ENCODE data around the gene URGCP. TPM values are rescaled to one million over a fixed set of nuclear protein-coding genes. Genes with fewer than 3 reads are reported as not detected.

Gene URGCP
- total and polyA plus RNA-seq, 10 of the 15 experiments (the other 5 are each of a cell fraction or from before 2014, with no cell fraction given) = 2.0 to 29.7 (median 17.5) TPM

- no peak for TF ChIP-seq ZNF687 (IDR thresholded peaks at IDR 0.05)
Measured at GRCh38 chr7:43868681-43869005, 37.8 kb downstream of the URGCP start (continued).

- DNase-seq (ENCODE audit: low read depth, low spot score) (no peak), ATAC-seq (no peak), FAIRE-seq (no peak)
- Histone ChIP-seq H3K9me3 (replicated peaks; ENCODE audit: control insufficient read depth, insufficient read depth, low read length) (0 out of 3 replicates have a peak, but pooled peaks cover 1% of the 10 kb centered on the region), H3K4me2 (ENCODE audit: control insufficient read depth, insufficient read depth) (peak overlapping the region; percentile 58), H3K4me1 (ENCODE audit: control insufficient read depth, insufficient read depth, low read length) (peaks cover 7% of the 10 kb centered on the region), H3K27ac (ENCODE audit: control insufficient read depth, insufficient read depth) (peak overlapping the region; percentile 27; the same call in 1 of the 2 replicates), H4K20me1 (ENCODE audit: control insufficient read depth, insufficient read depth) (no peaks in the 10 kb centered on the region), H3K36me3 (ENCODE audit: control insufficient read depth in 2 of 2, insufficient read depth in 2 of 2, low read length in 1 of 2) (peaks cover 1 to 3% of the 10 kb centered on the region in 2 experiments; a peak in 2 of 4 replicates), H3K27me3 (replicated peaks in 1 of 2; ENCODE audit: control insufficient read depth in 2 of 2, insufficient read depth in 2 of 2, low read length in 1 of 2) (no peaks in the 10 kb centered on the region), H2AFZ (ENCODE audit: control insufficient read depth, low read depth, low read length) (no peak overlapping the region), H3K9ac (ENCODE audit: control insufficient read depth, insufficient read depth, low read length) (peak overlapping the region; percentile 68), H3K79me2 (ENCODE audit: control insufficient read depth, insufficient read depth, low read length) (peaks cover 3% of the 10 kb centered on the region; the same call in 1 of the 2 replicates), H3K4me3 (peak overlapping the region; percentile 92)
- ChIA-PET CTCF (interaction anchor here (1.2 kb wide), 1 partner anchor 286 kb away, joined by 4 read pairs; the partner anchor contains the start of gene STK17A), POLR2A (interaction anchor here (0.6 kb wide), 1 partner anchor 312 kb away, joined by 3 read pairs; no protein-coding TSS in a partner anchor), SMC1A (ENCODE audit: uncharacterized antibody, unreplicated experiment) (no interaction called here), RAD21 (ENCODE audit: unreplicated experiment) (interaction anchor here (0.7 to 1.4 kb wide), 3 partner anchors 29 to 992 kb away, joined by 3 to 6 read pairs (median 3); no protein-coding TSS in a partner anchor)
- in situ Hi-C loops (cut with MboI) = no loop called here
- no peak for TF ChIP-seq NR2C1 (IDR thresholded peaks at IDR 0.05)
- no peak for TF ChIP-seq POU2F2 (IDR thresholded peaks at IDR 0.05; ENCODE audit: borderline replicate concordance, low read depth, low read length)
- TF ChIP-seq ZNF274 (IDR thresholded peaks at IDR 0.05; ENCODE audit: insufficient read depth, insufficient read length) = no peak
- TF ChIP-seq CUX1 (IDR thresholded peaks at IDR 0.05; ENCODE audit: insufficient replicate concordance, low read depth, low read length) = no peak
- no peak for TF ChIP-seq USF1 (IDR thresholded peaks at IDR 0.05; ENCODE audit: borderline replicate concordance, extremely low read length, insufficient read depth, low read depth, low read length)
- intact Hi-C loops (cut with micrococcal nuclease; ENCODE audit: unreplicated experiment) = no loop called here
- WGBS (ENCODE audit: insufficient coverage, insufficient replicate concordance, low lambda C conversion rate, missing lambda C conversion rate) = 23% methylated on average over 7 of the region's 7 CpGs
- no TSS peak for BruUV-seq (replicated peaks)
Measured at GRCh38 chr7:43868181-43868580, 38.2 kb downstream of the URGCP start.
